BJ (cell line): ENCODE measurements around the gene LAP3. TPM values are rescaled to one million over a fixed set of nuclear protein-coding genes. Genes with fewer than 3 reads are reported as not detected.

Source experiments
- CTCF ChIA-PET: fragments of 350-600 bp; formaldehyde crosslinking; extraction: SDS; loops from one replicate; lab custom pipeline; 2021; ENCODE audit warnings: antibody characterized with exemption, inconsistent platforms; lab: Yijun Ruan, JAX
- POLR2A ChIA-PET: fragments of 300-600 bp; sonication (Branson Sonifier 250); formaldehyde crosslinking; extraction: SDS; loops from one replicate; lab custom pipeline; 2021; ENCODE audit warnings: antibody characterized with exemption; lab: Charles Lee
- DNase-seq: peaks from one replicate; pipeline ENCODE4 v3.0.0-alpha.2; 2011; ENCODE audit warnings: low read depth
- H3K27me3 ChIP-seq: 2 replicates; pipeline ENCODE4 v1.6.0; 2011; ENCODE audit warnings: low read length; ENCODE audit not compliant: control insufficient read depth, insufficient read depth
- H3K36me3 ChIP-seq: 2 replicates; pipeline ENCODE4 v1.5.1; 2011; ENCODE audit warnings: low read length; ENCODE audit not compliant: control insufficient read depth, insufficient read depth
- H3K4me3 ChIP-seq: 2 replicates; pipeline ENCODE4 v1.5.1; 2011; ENCODE audit warnings: low read depth, mild to moderate bottlenecking, control low read depth, low read length
- CTCF ChIP-seq: IDR thresholded peaks from 2 replicates; pipeline ENCODE4 v1.5.1; 2011; ENCODE audit warnings: low read depth, mild to moderate bottlenecking, control low read depth, inconsistent platforms, low read length, moderate library complexity; ENCODE audit not compliant: insufficient read depth
- polyA plus RNA-seq: library from polyadenylated mRNA; depleted of rRNA; stranded (reverse); fragments of >200 nt; gene quantifications from 2 replicates; pipeline ENCODE4 v1.2.3, GENCODE V29; 2011

LAP3 gene
- polyA plus RNA-seq, 1 experiment: 42.8 TPM

- peak; percentile 91 for TF ChIP-seq CTCF
- no peak for DNase-seq
- ChIA-PET CTCF (interaction anchor here (0.6 to 4.1 kb wide), 15 partner anchors 10 to 127 kb away, joined by 3 to 57 read pairs (median 4); no protein-coding TSS in a partner anchor), POLR2A (no interaction called here)
- Histone ChIP-seq H3K36me3 (peaks cover 11% of the 10 kb centered on the region), H3K27me3 (no peaks in the 10 kb centered on the region), H3K4me3 (no peak overlapping the region)
Measured at GRCh38 chr4:17636696-17637622, 60.0 kb downstream of the LAP3 start.

DNA sequence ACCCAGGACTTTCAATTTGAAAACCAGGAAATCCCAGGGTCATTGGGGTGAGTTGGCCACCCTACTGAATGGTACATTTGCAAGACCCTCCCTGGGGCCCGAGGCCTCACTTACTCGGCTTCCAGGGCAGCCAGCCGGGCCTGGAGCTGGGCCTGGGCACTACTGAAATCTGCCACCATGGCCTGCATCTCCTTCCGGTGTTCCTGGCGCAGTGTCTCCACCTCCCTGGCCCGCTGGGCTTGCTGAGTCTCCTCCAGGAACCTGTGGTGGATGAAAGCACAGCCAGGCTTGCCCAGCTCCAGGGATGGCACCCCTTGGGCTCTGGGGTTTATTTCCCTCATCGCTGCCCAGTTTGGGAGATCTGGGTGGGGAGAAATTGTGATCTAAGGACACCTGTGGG is 62.1 kb downstream of the LAP3 start:
- H3K4me3 ChIP-seq: no peak overlapping the region
- POLR2A ChIA-PET: no interaction called here
- no peaks in the 10 kb centered on the region; the same call in 1 of the 2 replicates for H3K27me3 ChIP-seq
- no peak for DNase-seq
- H3K36me3 ChIP-seq: peaks cover 8% of the 10 kb centered on the region
- CTCF ChIA-PET: interaction anchor here (0.6 to 0.8 kb wide), 2 partner anchors 12 to 25 kb away, joined by 3 to 4 read pairs; no protein-coding TSS in a partner anchor
- TF ChIP-seq CTCF: no peak

GRCh38 chr4:17642398-17642783 is 65.4 kb downstream of the LAP3 start:
- CTCF ChIA-PET: interaction anchor here (0.6 kb wide), 2 partner anchors 38 to 93 kb away, joined by 3 read pairs; no protein-coding TSS in a partner anchor
- peaks cover 3% of the 10 kb centered on the region; the same call in 1 of the 2 replicates for H3K36me3 ChIP-seq
- H3K27me3 ChIP-seq: no peaks in the 10 kb centered on the region; the same call in 1 of the 2 replicates
- TF ChIP-seq CTCF: no peak
- POLR2A ChIA-PET: no interaction called here
- H3K4me3 ChIP-seq: no peak overlapping the region
- DNase-seq: no peak

DNA sequence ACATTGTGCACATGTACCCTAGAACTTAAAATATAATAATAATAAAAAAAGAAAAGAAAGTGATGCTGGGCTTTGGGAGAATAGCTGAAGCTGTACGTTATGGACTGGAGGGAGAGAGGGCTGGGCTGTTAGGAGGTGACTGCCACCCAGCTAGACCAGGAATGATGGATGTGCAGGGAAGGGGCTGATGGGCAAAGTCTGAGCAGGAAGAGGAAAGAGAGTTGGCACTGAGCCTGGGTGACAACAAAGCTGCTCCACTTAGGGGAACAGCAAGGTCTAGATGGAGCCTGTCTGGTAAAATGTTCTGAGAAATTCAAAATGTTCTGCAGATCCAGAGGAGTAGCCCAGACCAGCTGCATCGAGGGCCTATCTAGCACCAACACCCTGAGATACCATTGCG is 69.7 kb downstream of the LAP3 start:
- ChIA-PET POLR2A (no interaction called here), CTCF (interaction anchor here (0.6 to 1.1 kb wide), 3 partner anchors 11 to 946 kb away, joined by 3 read pairs; no protein-coding TSS in a partner anchor)
- H3K36me3 ChIP-seq: no peaks in the 10 kb centered on the region
- DNase-seq: no peak
- H3K4me3 ChIP-seq: no peak overlapping the region
- no peak for TF ChIP-seq CTCF
- no peaks in the 10 kb centered on the region; the same call in 1 of the 2 replicates for H3K27me3 ChIP-seq

GRCh38 chr4:17647176-17647806 is 70.3 kb downstream of the LAP3 start:
- no peak for DNase-seq
- Histone ChIP-seq H3K36me3 (no peaks in the 10 kb centered on the region), H3K27me3 (no peaks in the 10 kb centered on the region; the same call in 1 of the 2 replicates), H3K4me3 (no peak overlapping the region)
- no peak for TF ChIP-seq CTCF
- CTCF ChIA-PET: interaction anchor here (0.6 to 1.4 kb wide), 5 partner anchors 10 to 945 kb away, joined by 3 to 4 read pairs (median 3); no protein-coding TSS in a partner anchor
- POLR2A ChIA-PET: no interaction called here
